Activated naive CD8-positive, alpha-beta T cell (primary cell): Measurements from ENCODE around the gene UBA3.
A peak's percentile ranks its signal among the peaks of the same experiment; 100 is the strongest.

ENCODE experiments used
- H3K27ac Mint-ChIP-seq: one replicate; pipeline ENCODE4 v1.8.0; 2021; ENCODE audit warnings: mixed read lengths
- H3K27me3 Mint-ChIP-seq: one replicate; pipeline ENCODE4 v1.8.0; 2021; ENCODE audit warnings: mixed read lengths
- H3K36me3 Mint-ChIP-seq: one replicate; pipeline ENCODE4 v1.8.0; 2021; ENCODE audit warnings: mixed read lengths
- H3K4me1 Mint-ChIP-seq: one replicate; pipeline ENCODE4 v1.8.0; 2021; ENCODE audit warnings: low read depth, mixed read lengths
- H3K4me3 Mint-ChIP-seq: one replicate; pipeline ENCODE4 v1.8.0; 2021; ENCODE audit warnings: mild to moderate bottlenecking, mixed read lengths
- H3K9me3 Mint-ChIP-seq: one replicate; pipeline ENCODE4 v1.8.0; 2021; ENCODE audit warnings: low read depth, mixed read lengths

Gene UBA3

GRCh38 chr3:69080233-69080920 lies at the start of gene UBA3:
Gene UBA3, minus strand, starts transcription at chr3:69080365. Its CDS starts 12 bp downstream, at chr3:69080353.
- peaks cover 76% of the 10 kb centered on the region for H3K4me1 Mint-ChIP-seq
- peak within 1 kb of the TSS; percentile 97 for H3K4me3 Mint-ChIP-seq
- H3K9me3 Mint-ChIP-seq: no peaks in the 10 kb centered on the region
- no peaks in the 10 kb centered on the region for H3K27me3 Mint-ChIP-seq
- peak within 1 kb of the TSS; percentile 99 for H3K27ac Mint-ChIP-seq
- peaks cover 2% of the 10 kb centered on the region for H3K36me3 Mint-ChIP-seq

GRCh38 chr3:69129531-69129930 lies 49.4 kb upstream of the UBA3 start:
- Mint-ChIP-seq H3K27ac (no peak overlapping the region), H3K4me1 (no peaks in the 10 kb centered on the region), H3K36me3 (peaks cover 2% of the 10 kb centered on the region), H3K9me3 (no peaks in the 10 kb centered on the region), H3K4me3 (no peak overlapping the region), H3K27me3 (peaks cover 3% of the 10 kb centered on the region)

- peaks cover 2% of the 10 kb centered on the region for H3K36me3 Mint-ChIP-seq
- no peak overlapping the region for H3K27ac Mint-ChIP-seq
- no peaks in the 10 kb centered on the region for H3K9me3 Mint-ChIP-seq
- H3K27me3 Mint-ChIP-seq: peaks cover 3% of the 10 kb centered on the region
- no peaks in the 10 kb centered on the region for H3K4me1 Mint-ChIP-seq
- H3K4me3 Mint-ChIP-seq: no peak overlapping the region
Observed at GRCh38 chr3:69128509-69128908, 48.3 kb upstream of the UBA3 start.

DNA sequence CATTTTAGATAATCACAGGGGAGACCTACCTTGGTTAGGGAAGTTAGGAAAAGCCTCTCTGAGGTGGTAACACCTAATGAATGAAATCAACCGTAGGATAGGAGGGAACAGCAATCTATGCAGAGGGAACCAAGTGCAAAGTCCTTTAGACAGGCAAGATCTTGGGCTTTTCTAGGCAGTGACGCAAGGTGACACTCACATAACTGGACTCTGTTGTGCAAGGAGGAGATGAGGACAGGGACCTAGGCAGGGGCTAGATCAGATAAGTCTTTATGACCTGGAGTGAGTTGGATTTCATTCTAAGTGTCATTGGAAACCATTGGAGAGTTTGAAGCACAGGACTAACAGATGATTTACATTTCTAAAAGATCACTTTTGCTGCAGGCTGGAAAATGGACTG lies 46.8 kb upstream of the UBA3 start:
- Mint-ChIP-seq H3K27me3 (peaks cover 3% of the 10 kb centered on the region), H3K4me3 (no peak overlapping the region), H3K27ac (no peak overlapping the region), H3K9me3 (no peaks in the 10 kb centered on the region), H3K36me3 (peaks cover 1% of the 10 kb centered on the region), H3K4me1 (no peaks in the 10 kb centered on the region)

- Mint-ChIP-seq H3K36me3 (no peaks in the 10 kb centered on the region), H3K9me3 (no peaks in the 10 kb centered on the region), H3K4me3 (no peak overlapping the region), H3K27ac (no peak overlapping the region), H3K4me1 (peaks cover 1% of the 10 kb centered on the region), H3K27me3 (peaks cover 3% of the 10 kb centered on the region)
Observed at GRCh38 chr3:69126216-69126615, 46.1 kb upstream of the UBA3 start.

- Mint-ChIP-seq H3K9me3 (no peaks in the 10 kb centered on the region), H3K36me3 (no peaks in the 10 kb centered on the region), H3K4me1 (peaks cover 5% of the 10 kb centered on the region), H3K27me3 (peaks cover 3% of the 10 kb centered on the region), H3K27ac (no peak within 1 kb of the TSS), H3K4me3 (no peak within 1 kb of the TSS)
Observed at GRCh38 chr3:69122403-69122802, 42.2 kb upstream of the UBA3 start, which contains the start of gene LMOD3. Gene LMOD3, minus strand, starts transcription at chr3:69122595. Its CDS starts 209 bp downstream, at chr3:69122386.

DNA sequence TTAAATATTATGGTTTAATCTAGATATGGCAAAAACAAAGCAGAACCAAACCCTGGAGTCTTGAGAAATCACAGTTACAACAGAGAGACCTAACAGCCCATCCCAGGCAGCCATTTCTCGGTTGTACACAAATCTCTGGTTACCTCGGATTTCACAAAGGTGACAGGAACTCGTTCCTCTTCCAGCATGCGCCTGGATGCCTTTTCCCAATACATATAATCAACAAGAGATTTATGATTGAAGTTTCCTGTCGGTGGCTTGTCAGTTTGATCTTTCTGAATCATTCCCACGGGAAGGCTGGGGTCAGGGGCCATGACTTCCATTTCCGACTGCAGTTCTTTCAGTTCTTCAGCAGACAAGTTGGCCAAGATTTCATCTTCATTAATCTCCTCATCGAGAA lies 41.8 kb upstream of the UBA3 start:
- Mint-ChIP-seq H3K4me1 (peaks cover 5% of the 10 kb centered on the region), H3K4me3 (no peak overlapping the region), H3K9me3 (no peaks in the 10 kb centered on the region)

DNA sequence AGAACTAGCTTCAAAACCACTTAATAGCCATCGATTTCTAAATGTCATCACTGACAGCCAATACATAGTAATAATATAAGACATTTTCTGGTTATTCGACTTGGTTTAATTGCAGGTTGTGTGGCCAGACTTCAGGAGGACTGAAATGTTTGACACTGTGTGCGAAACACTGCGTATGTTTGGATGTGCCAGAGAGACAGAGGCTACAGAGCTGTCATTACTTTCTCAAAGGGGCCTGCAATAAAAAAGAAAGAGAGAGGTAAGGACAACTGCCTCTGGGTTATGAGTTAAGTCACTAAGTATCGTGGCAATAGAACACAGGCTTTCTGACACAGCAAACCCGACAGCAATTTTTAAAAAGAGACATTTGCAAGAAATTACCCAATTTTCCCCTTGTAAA lies 41.3 kb upstream of the UBA3 start:
- Mint-ChIP-seq H3K36me3 (no peaks in the 10 kb centered on the region), H3K27ac (no peak overlapping the region), H3K27me3 (peaks cover 2% of the 10 kb centered on the region), H3K4me3 (no peak overlapping the region), H3K9me3 (no peaks in the 10 kb centered on the region), H3K4me1 (peaks cover 5% of the 10 kb centered on the region)

More for the DNA sequence above, 41.8 kb upstream of the UBA3 start:
- Mint-ChIP-seq H3K36me3 (no peaks in the 10 kb centered on the region), H3K27ac (no peak overlapping the region), H3K27me3 (peaks cover 2% of the 10 kb centered on the region)

GRCh38 chr3:69120879-69121464 lies 40.8 kb upstream of the UBA3 start:
- Mint-ChIP-seq H3K27ac (no peak overlapping the region), H3K4me1 (peaks cover 5% of the 10 kb centered on the region), H3K36me3 (no peaks in the 10 kb centered on the region), H3K4me3 (no peak overlapping the region), H3K9me3 (no peaks in the 10 kb centered on the region), H3K27me3 (peaks cover 2% of the 10 kb centered on the region)

GRCh38 chr3:69119681-69120080 lies 39.5 kb upstream of the UBA3 start:
- peaks cover 5% of the 10 kb centered on the region for H3K4me1 Mint-ChIP-seq
- no peak overlapping the region for H3K4me3 Mint-ChIP-seq
- H3K36me3 Mint-ChIP-seq: peaks cover 2% of the 10 kb centered on the region
- H3K27ac Mint-ChIP-seq: no peak overlapping the region
- H3K9me3 Mint-ChIP-seq: no peaks in the 10 kb centered on the region
- no peaks in the 10 kb centered on the region for H3K27me3 Mint-ChIP-seq

DNA sequence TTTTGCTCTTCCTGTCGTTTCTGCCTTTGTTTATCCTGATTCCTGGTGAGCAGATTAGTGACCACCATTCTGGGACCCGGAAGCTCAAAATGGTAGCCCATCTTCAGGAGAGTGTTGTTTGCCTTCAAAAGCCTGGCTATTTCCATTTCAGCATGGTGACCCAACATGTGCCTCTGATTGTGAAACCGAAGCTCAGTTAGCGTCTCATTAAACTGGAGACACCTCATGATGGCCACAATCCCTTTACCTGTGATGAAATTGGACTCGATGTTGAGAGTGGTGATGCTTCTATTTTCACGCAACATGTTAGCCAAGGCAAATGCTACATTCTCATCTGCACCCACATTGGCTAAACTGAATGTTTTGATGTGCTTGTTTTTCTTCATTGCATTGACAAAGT lies 39.0 kb upstream of the UBA3 start:
- peaks cover 6% of the 10 kb centered on the region for H3K4me1 Mint-ChIP-seq
- H3K27ac Mint-ChIP-seq: peak overlapping the region; percentile 31
- no peaks in the 10 kb centered on the region for H3K27me3 Mint-ChIP-seq
- H3K9me3 Mint-ChIP-seq: no peaks in the 10 kb centered on the region
- peaks cover 2% of the 10 kb centered on the region for H3K36me3 Mint-ChIP-seq
- H3K4me3 Mint-ChIP-seq: no peak overlapping the region

DNA sequence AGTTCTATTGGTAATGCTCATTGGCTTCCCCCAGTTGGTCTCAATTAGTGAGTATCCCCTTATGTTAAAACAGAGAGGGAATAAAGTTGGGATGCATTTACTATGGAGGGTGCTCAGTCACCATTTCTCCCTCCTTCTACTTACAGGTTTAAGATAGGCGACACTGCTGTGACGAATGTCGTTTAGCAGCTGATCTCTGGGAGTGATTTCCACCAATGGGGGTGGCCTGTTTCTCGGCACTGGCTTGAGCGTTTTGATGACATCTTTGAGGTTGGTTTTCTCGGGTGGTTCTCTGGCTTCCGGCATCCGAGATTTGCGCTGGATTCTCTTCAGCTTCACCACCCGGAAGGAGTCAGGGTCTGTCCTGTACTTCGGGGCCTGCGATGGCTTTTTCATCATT lies 38.4 kb upstream of the UBA3 start:
- Mint-ChIP-seq H3K4me3 (no peak overlapping the region), H3K27me3 (no peaks in the 10 kb centered on the region), H3K36me3 (peaks cover 2% of the 10 kb centered on the region), H3K9me3 (no peaks in the 10 kb centered on the region), H3K4me1 (peaks cover 11% of the 10 kb centered on the region), H3K27ac (no peak overlapping the region)

GRCh38 chr3:69116897-69117296 lies 36.7 kb upstream of the UBA3 start:
- Mint-ChIP-seq H3K4me3 (no peak overlapping the region), H3K4me1 (peaks cover 17% of the 10 kb centered on the region), H3K36me3 (peaks cover 2% of the 10 kb centered on the region)

GRCh38 chr3:69116162-69116561 lies 36.0 kb upstream of the UBA3 start:
- Mint-ChIP-seq H3K27ac (no peak overlapping the region), H3K4me3 (no peak overlapping the region), H3K9me3 (no peaks in the 10 kb centered on the region), H3K27me3 (no peaks in the 10 kb centered on the region), H3K36me3 (peaks cover 2% of the 10 kb centered on the region), H3K4me1 (peaks cover 16% of the 10 kb centered on the region)

More at GRCh38 chr3:69116897-69117296, 36.7 kb upstream of the UBA3 start:
- Mint-ChIP-seq H3K9me3 (no peaks in the 10 kb centered on the region), H3K27me3 (no peaks in the 10 kb centered on the region), H3K27ac (no peak overlapping the region)

DNA sequence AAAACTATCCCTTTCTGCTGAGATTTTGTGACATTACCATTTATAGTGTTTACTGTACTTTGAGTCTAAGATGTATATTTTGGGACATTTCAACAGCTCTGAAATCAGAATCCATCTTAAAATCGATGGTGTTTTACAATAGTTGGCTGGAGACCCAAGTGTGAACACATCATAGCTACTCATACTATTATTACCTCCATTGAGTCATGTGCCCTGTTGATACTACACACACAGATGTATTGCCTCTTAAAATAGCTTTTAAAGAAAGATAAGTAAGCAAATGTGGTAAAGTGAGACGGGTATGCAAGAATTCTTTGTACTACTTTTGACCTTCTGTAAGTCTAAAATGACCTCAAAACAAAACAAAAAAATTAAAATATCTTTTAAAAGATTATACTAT lies 35.6 kb upstream of the UBA3 start:
- Mint-ChIP-seq H3K36me3 (peaks cover 2% of the 10 kb centered on the region), H3K9me3 (no peaks in the 10 kb centered on the region), H3K4me3 (no peak overlapping the region), H3K27me3 (no peaks in the 10 kb centered on the region), H3K4me1 (peaks cover 15% of the 10 kb centered on the region), H3K27ac (no peak overlapping the region)

DNA sequence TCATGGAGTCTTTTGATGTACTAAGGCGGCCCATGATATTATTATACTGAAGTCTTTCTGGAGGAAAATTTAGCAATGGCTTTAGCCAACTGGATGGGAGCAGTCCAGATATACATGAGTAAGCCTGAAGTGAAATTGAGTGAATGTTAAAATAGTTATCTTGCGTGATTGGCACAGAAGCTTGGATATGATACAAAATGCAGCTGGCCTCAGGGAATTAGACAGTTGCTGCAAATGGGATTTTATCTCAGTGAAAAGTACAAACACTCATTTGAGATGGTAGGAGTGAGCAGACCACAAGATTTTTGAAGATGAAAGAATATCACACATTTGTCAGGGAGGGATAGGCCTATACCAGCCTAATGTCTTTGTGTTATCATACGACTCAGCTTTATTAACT lies 33.4 kb upstream of the UBA3 start:
- H3K36me3 Mint-ChIP-seq: peaks cover 2% of the 10 kb centered on the region
- H3K4me1 Mint-ChIP-seq: peaks cover 18% of the 10 kb centered on the region
- H3K27ac Mint-ChIP-seq: no peak overlapping the region
- no peaks in the 10 kb centered on the region for H3K9me3 Mint-ChIP-seq
- H3K4me3 Mint-ChIP-seq: no peak overlapping the region
- H3K27me3 Mint-ChIP-seq: no peaks in the 10 kb centered on the region
